Endothelial cell of umbilical vein (primary cell): ENCODE measurements around the gene RECQL5.

Source experiments
- FOS ChIP-seq: IDR thresholded peaks from 2 replicates; pipeline ENCODE4 v1.6.1; 2011; ENCODE audit warnings: mild to moderate bottlenecking, low read length, moderate library complexity, borderline replicate concordance; ENCODE audit not compliant: insufficient read depth
- POLR2A ChIP-seq: IDR thresholded peaks from 2 replicates; pipeline ENCODE4 v1.6.1; 2012; ENCODE audit warnings: low read depth, mild to moderate bottlenecking, control low read depth, low read length
- POLR2AphosphoS5 ChIP-seq: IDR thresholded peaks from 2 replicates; pipeline ENCODE4 v1.6.1; 2012; ENCODE audit warnings: low read depth, mild to moderate bottlenecking, control low read depth, low read length, moderate library complexity; ENCODE audit not compliant: insufficient read depth
- TF ChIP-seq, protein P1 (sequence below), 2 donors: IDR thresholded peaks; 1 replicate in 1 of 2; 2 replicates in 1 of 2; pipeline ENCODE4 v1.5.1; 2011; ENCODE audit warnings: low read length in 2 of 2, mild to moderate bottlenecking in 2 of 2, moderate library complexity in 2 of 2, control low read depth in 1 of 2, inconsistent platforms in 1 of 2, low read depth in 1 of 2; ENCODE audit not compliant: insufficient read depth in 1 of 2; ENCODE audit errors: extremely low read depth in 1 of 2

- no peak for TF ChIP-seq POLR2A
- TF ChIP-seq POLR2AphosphoS5, result no peak
- TF ChIP-seq, protein P1, sequence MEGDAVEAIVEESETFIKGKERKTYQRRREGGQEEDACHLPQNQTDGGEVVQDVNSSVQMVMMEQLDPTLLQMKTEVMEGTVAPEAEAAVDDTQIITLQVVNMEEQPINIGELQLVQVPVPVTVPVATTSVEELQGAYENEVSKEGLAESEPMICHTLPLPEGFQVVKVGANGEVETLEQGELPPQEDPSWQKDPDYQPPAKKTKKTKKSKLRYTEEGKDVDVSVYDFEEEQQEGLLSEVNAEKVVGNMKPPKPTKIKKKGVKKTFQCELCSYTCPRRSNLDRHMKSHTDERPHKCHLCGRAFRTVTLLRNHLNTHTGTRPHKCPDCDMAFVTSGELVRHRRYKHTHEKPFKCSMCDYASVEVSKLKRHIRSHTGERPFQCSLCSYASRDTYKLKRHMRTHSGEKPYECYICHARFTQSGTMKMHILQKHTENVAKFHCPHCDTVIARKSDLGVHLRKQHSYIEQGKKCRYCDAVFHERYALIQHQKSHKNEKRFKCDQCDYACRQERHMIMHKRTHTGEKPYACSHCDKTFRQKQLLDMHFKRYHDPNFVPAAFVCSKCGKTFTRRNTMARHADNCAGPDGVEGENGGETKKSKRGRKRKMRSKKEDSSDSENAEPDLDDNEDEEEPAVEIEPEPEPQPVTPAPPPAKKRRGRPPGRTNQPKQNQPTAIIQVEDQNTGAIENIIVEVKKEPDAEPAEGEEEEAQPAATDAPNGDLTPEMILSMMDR (IDR thresholded peaks at IDR 0.05; ENCODE audit: extremely low read depth in 1 of 2, insufficient read depth in 1 of 2, low read depth in 1 of 2, low read length in 2 of 2), result no peak
- no peak for TF ChIP-seq FOS
Observed at GRCh38 chr17:75645501-75645888, 21.5 kb downstream of the RECQL5 start.
